Measurements from ENCODE around the gene ARHGEF28. TPM values are rescaled to one million over a fixed set of nuclear protein-coding genes. Genes with fewer than 3 reads are reported as not detected.

ARHGEF28 gene
- total RNA-seq, 4 donors from 2014 or later, result 13.3 to 19.0 (median 16.9) TPM

DNA sequence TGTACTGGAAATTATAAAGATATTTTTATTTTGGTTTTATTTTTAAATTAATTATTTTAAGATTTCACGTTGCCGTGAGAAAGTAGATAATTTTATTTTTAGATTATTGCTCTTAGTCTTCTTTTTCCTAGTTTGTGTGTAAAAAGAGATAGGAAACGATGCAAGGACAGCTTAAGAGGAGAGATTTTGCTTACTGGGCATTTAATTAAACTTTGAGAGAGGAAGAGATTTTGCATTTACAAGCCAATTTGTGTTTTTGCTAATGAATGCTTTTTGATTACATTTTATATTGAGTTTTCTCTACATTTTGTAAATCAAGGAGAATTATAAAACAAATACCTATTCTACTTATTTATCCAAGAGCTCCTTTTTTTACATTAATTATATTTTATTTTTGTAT is 64.0 kb downstream of the ARHGEF28 start:
- Histone ChIP-seq H3K9me3 (no peaks in the 10 kb centered on the region), H3K27ac (no peak overlapping the region), H3K4me3 (no peak overlapping the region), H3K27me3 (no peaks in the 10 kb centered on the region), H3K4me1 (peaks cover 0 to 9% (median 0%) of the 10 kb centered on the region in 4 donors), H3K36me3 (no peaks in the 10 kb centered on the region)
- TF ChIP-seq, protein P1, sequence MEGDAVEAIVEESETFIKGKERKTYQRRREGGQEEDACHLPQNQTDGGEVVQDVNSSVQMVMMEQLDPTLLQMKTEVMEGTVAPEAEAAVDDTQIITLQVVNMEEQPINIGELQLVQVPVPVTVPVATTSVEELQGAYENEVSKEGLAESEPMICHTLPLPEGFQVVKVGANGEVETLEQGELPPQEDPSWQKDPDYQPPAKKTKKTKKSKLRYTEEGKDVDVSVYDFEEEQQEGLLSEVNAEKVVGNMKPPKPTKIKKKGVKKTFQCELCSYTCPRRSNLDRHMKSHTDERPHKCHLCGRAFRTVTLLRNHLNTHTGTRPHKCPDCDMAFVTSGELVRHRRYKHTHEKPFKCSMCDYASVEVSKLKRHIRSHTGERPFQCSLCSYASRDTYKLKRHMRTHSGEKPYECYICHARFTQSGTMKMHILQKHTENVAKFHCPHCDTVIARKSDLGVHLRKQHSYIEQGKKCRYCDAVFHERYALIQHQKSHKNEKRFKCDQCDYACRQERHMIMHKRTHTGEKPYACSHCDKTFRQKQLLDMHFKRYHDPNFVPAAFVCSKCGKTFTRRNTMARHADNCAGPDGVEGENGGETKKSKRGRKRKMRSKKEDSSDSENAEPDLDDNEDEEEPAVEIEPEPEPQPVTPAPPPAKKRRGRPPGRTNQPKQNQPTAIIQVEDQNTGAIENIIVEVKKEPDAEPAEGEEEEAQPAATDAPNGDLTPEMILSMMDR (IDR thresholded peaks at IDR 0.05), result no peak
- no peak for TF ChIP-seq POLR2A (IDR thresholded peaks at IDR 0.05)
- no peak for DNase-seq

DNA sequence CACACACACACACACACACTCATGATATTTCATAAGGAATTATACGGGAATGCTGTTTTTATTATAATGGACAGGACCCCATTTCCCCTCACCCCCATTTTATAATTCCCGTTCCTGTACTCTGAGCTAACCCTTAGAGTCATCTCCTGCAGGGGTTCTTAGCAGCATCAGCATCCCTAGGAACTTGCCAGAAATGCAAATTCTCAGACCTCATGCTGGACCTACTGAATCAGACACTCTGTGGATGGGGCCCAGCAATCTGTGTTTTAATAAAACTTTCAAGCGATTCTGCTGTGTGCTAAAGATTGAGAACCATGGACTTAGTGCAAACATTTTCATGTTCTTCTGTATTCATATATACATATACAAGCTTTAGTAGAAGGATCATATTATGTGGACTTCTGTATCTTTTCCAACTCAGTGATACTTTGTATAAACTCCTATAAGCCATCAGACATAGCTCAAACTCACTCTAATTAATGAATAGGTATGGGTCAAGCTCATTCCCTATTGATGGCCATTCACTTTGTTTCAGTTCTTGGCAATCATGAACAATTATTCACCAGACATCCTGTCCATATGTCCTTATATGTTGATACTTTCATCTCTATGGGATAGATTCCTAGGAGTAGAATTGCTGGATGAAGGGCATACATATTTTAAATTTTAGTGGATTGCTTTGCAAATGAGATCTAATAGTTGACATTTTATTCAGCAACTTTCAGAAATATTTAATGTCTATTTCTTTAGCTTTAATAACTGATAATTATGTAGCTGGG is 65.5 kb downstream of the ARHGEF28 start:
- Histone ChIP-seq H3K4me1 (peaks cover 0 to 9% (median 0%) of the 10 kb centered on the region in 4 donors), H3K27ac (no peak overlapping the region), H3K9me3 (no peaks in the 10 kb centered on the region), H3K27me3 (no peaks in the 10 kb centered on the region), H3K4me3 (no peak overlapping the region), H3K36me3 (no peaks in the 10 kb centered on the region)
- DNase-seq, result no peak
- no peak for TF ChIP-seq POLR2A (IDR thresholded peaks at IDR 0.05)
- TF ChIP-seq, protein P1 (IDR thresholded peaks at IDR 0.05), result no peak

DNA sequence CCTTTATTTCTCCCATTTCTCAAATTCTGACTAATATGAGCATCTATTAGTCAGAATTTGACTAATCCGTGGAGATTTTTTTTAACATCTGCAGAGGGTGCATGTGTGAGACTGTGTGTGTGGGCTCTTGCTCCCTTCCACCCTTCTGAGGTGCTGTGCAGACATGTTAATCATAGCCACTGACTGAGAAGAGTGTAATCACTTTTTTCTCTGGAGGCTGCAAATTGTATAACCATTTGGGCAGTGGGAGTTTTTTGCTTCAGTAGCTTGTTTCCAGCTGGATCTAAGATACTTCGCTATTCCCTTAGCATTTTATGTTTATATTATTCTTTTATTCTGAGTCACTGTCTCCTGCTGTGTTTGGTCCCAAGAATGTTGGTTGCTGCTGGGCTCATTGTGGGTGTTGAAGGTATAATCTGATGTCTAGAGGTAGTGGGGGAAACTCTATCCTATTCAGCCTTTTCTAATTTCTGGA is 66.2 kb downstream of the ARHGEF28 start:
- Histone ChIP-seq H3K27ac (no peak overlapping the region), H3K4me3 (no peak overlapping the region), H3K4me1 (peaks cover 0 to 9% (median 0%) of the 10 kb centered on the region in 4 donors), H3K27me3 (no peaks in the 10 kb centered on the region), H3K9me3 (no peaks in the 10 kb centered on the region), H3K36me3 (no peaks in the 10 kb centered on the region)
- DNase-seq, result no peak
- no peak for TF ChIP-seq POLR2A (IDR thresholded peaks at IDR 0.05)
- TF ChIP-seq, protein P1 (IDR thresholded peaks at IDR 0.05), result no peak

DNA sequence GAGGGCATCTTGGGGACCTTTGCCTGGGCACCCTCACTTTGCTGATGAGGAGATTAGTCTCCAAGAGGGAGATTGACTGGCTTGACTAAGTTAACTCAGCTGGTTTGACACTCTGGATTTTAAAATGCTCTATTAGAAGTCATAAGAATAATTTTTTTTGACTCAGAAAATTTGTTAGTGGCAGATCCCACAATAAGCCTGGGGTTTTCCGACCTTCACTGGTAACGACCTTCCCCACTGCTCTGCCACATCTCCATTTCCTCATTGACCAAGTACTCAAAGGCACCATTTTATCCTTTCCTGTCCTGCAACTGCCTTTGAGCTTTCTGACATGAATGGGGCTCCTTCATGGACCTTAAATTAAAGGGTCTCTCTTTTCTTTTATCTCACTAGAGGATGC is 67.0 kb downstream of the ARHGEF28 start:
- H3K9me3 ChIP-seq, result no peaks in the 10 kb centered on the region
- no peak overlapping the region for H3K27ac ChIP-seq
- peaks cover 0 to 9% (median 0%) of the 10 kb centered on the region in 4 donors for H3K4me1 ChIP-seq
- no peak for TF ChIP-seq POLR2A (IDR thresholded peaks at IDR 0.05)
- TF ChIP-seq, protein P1 (IDR thresholded peaks at IDR 0.05), result no peak
- no peaks in the 10 kb centered on the region for H3K36me3 ChIP-seq
- no peak for DNase-seq
- H3K4me3 ChIP-seq, result no peak overlapping the region
- H3K27me3 ChIP-seq, result no peaks in the 10 kb centered on the region

DNA sequence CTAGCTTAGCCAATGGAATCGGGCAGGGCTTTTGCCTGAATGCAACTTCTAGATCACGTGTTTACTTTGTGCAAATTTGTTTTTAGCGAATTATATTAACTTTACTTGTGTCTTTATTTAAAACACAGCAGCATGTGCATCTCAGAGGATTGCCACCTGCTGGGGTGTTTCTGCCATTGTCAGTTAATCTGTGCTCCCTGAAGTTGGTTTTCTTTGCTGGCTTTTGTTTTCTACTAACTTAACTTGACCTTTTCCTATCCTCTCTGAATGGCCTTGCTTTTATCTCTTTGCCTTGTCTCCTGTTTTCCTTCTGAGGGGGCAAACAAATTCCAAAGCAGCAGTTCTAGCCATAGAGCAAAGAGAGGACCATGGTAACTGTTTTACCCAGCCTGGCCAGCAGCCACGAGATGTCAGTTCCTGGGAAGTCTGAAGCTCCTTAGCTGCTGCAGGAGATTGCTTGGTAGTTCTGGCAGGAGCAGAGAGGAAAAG is 67.6 kb downstream of the ARHGEF28 start:
- Histone ChIP-seq H3K27ac (no peak overlapping the region), H3K4me3 (no peak overlapping the region), H3K27me3 (no peaks in the 10 kb centered on the region), H3K4me1 (peaks cover 0 to 9% (median 0%) of the 10 kb centered on the region in 4 donors), H3K36me3 (no peaks in the 10 kb centered on the region), H3K9me3 (no peaks in the 10 kb centered on the region)
- TF ChIP-seq, protein P1 (IDR thresholded peaks at IDR 0.05), result peak in 4 of 6 experiments; percentile 27 to 65 (median 62)
- TF ChIP-seq POLR2A (IDR thresholded peaks at IDR 0.05), result no peak
- DNase-seq, result no peak
